ENCODE data around the gene UBE2QL1. TPM values are rescaled to one million over a fixed set of nuclear protein-coding genes. Genes with fewer than 3 reads are reported as not detected.

The UBE2QL1 gene
- total and polyA plus RNA-seq, 2 of the 8 experiments (the other 6 are each of a cell fraction or from before 2014, with no cell fraction given) = 0.43 to 0.65 TPM

DNA sequence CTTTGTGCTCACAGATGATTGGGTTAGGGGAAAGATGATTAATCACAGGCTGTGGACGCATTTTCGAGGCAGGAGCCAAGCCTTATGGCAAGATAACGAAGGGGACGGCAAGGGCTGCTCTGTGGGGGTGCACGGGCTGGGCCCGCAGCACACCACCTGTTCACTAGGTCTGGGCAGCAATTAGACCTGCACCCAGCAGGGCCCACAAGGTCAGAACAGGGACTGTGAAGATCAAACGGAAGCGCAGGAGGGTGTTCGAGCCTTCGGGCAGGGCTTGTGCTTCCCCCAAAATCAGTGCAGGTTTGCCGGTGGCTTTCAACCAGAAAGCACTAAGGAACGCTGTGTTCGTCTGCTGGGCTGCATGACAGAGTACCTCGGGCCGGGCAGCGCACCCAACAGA, 73.7 kb downstream of the UBE2QL1 start:
- ChIA-PET POLR2A (ENCODE audit: partially characterized antibody) (no interaction called here), CTCF (ENCODE audit: partially characterized antibody) (no interaction called here)
- no peak overlapping the region for H2AFZ ChIP-seq (ENCODE audit: low read length)
- no peak overlapping the region for H2BK5ac ChIP-seq (ENCODE audit: low read depth, low read length)
- H3K23ac ChIP-seq (ENCODE audit: insufficient read length) = no peak overlapping the region
- 91% methylated on average over 16 of the region's 16 CpGs; no CpG with 5 or more reads in 1 of the 2 experiments for WGBS, 2 experiments (ENCODE audit: extremely low coverage in 1 of 2, insufficient coverage in 1 of 2, insufficient read length in 1 of 2, insufficient replicate concordance in 2 of 2, low coverage in 1 of 2, low lambda C conversion rate in 2 of 2, missing lambda C conversion rate in 1 of 2)
- H4K20me1 ChIP-seq (replicated peaks in 1 of 2; ENCODE audit: control insufficient read depth in 1 of 2, insufficient read depth in 2 of 2, low read length in 2 of 2) = no peaks in the 10 kb centered on the region
- H3K14ac ChIP-seq (ENCODE audit: insufficient read length) = no peak overlapping the region
- H3K4me1 ChIP-seq (replicated peaks in 1 of 4; ENCODE audit: control insufficient read depth in 3 of 4, insufficient read depth in 4 of 4, low read length in 3 of 4) = no peaks in the 10 kb centered on the region; a peak in 1 of 7 replicates
- no peak overlapping the region for H4K8ac ChIP-seq (ENCODE audit: extremely low read depth, insufficient read depth, low read length)
- no peak overlapping the region for H3K4me3 ChIP-seq (ENCODE audit: extremely low read depth in 1 of 4, insufficient read depth in 2 of 4, low read depth in 3 of 4, low read length in 4 of 4)
- no peak for FAIRE-seq
- no peaks in the 10 kb centered on the region for H3K79me1 ChIP-seq (ENCODE audit: low read depth, low read length)
- TF ChIP-seq SIRT6 (IDR thresholded peaks at IDR 0.05; ENCODE audit: low read length) = no peak
- TF ChIP-seq NRF1 (IDR thresholded peaks at IDR 0.05; ENCODE audit: low read depth, low read length) = no peak
- TF ChIP-seq RAD21 (IDR thresholded peaks at IDR 0.05 in 1 of 2, conservative IDR thresholded peaks at IDR 0.05 in 1 of 2; ENCODE audit: low read depth in 2 of 2, low read length in 2 of 2) = no peak
- no peak for TF ChIP-seq SIN3A (conservative IDR thresholded peaks at IDR 0.05 in 1 of 2, IDR thresholded peaks at IDR 0.05 in 1 of 2; ENCODE audit: low read depth in 1 of 2, low read length in 2 of 2)
- no peak for TF ChIP-seq JUN (IDR thresholded peaks at IDR 0.05; ENCODE audit: low read depth, low read length)
- TF ChIP-seq GABPA (IDR thresholded peaks at IDR 0.05; ENCODE audit: borderline replicate concordance, insufficient read depth, low read length) = no peak
- H3K56ac ChIP-seq (replicated peaks; ENCODE audit: insufficient read length, low read depth, low read length) = no peak overlapping the region
- no peaks in the 10 kb centered on the region for H3K9me3 ChIP-seq (ENCODE audit: insufficient read depth in 2 of 2, low read depth in 1 of 2, low read length in 1 of 2)
- H3K36me3 ChIP-seq (ENCODE audit: control insufficient read depth in 2 of 4, insufficient read depth in 4 of 4, low read length in 3 of 4) = no peaks in the 10 kb centered on the region
- H4K91ac ChIP-seq (replicated peaks; ENCODE audit: insufficient read length, low read length) = no peak overlapping the region
- no peak overlapping the region for H3K4ac ChIP-seq (replicated peaks; ENCODE audit: insufficient read length, low read depth, low read length)
- no peak overlapping the region for H3K27ac ChIP-seq (ENCODE audit: low read depth, low read length)
- H2AK5ac ChIP-seq (ENCODE audit: low read depth, low read length) = no peak overlapping the region
- no peak overlapping the region for H3K4me2 ChIP-seq (ENCODE audit: insufficient read depth in 1 of 2, low read depth in 2 of 2, low read length in 2 of 2)
- no peak overlapping the region for H3K18ac ChIP-seq (ENCODE audit: extremely low read depth, low read length)
- no peaks in the 10 kb centered on the region for H3K27me3 ChIP-seq (replicated peaks in 1 of 4; ENCODE audit: control insufficient read depth in 3 of 4, extremely low read depth in 1 of 4, insufficient read depth in 3 of 4, low read length in 3 of 4)
- no peak overlapping the region for H2BK20ac ChIP-seq (ENCODE audit: low read length)
- no peaks in the 10 kb centered on the region for H3K79me2 ChIP-seq (ENCODE audit: control insufficient read depth in 1 of 2, insufficient read depth in 2 of 2, low read length in 2 of 2)
- H2BK12ac ChIP-seq (ENCODE audit: low read depth, low read length) = no peak overlapping the region
- no peak overlapping the region for H2BK120ac ChIP-seq (replicated peaks; ENCODE audit: low read depth, low read length)
- H3K9ac ChIP-seq (replicated peaks in 1 of 4; ENCODE audit: extremely low read depth in 1 of 4, low read depth in 3 of 4, low read length in 3 of 4) = no peak overlapping the region
- H2BK15ac ChIP-seq (ENCODE audit: low read length) = no peak overlapping the region
- no peak for DNase-seq (ENCODE audit: low read depth in 1 of 2, low spot score in 2 of 2)
- no peaks in the 10 kb centered on the region for H3K23me2 ChIP-seq (ENCODE audit: low read depth, low read length)
- H4K5ac ChIP-seq (ENCODE audit: insufficient read length, low read depth, low read length) = no peak overlapping the region

Data from H1 (cell line).